HG03521 (cell line): ENCODE data around the gene COL23A1.

Experiments used
- ATAC-seq: cut with Tn5 transposase; IDR thresholded peaks from one replicate; pipeline ENCODE4 v1.9.1; 2021; ENCODE audit warnings: mild to moderate bottlenecking, moderate library complexity; ENCODE audit not compliant: unreplicated experiment

COL23A1 gene

GRCh38 chr5:178413988-178414387 lies 176.2 kb downstream of the COL23A1 start:
- no peak for ATAC-seq

GRCh38 chr5:178411083-178411482 lies 179.1 kb downstream of the COL23A1 start:
- ATAC-seq, result no peak

GRCh38 chr5:178407646-178408045 lies 182.5 kb downstream of the COL23A1 start:
- no peak for ATAC-seq

- ATAC-seq, result no peak
Observed at GRCh38 chr5:178404987-178405386, 185.2 kb downstream of the COL23A1 start.

GRCh38 chr5:178403956-178404600 lies 186.1 kb downstream of the COL23A1 start:
- ATAC-seq, result no peak

- no peak for ATAC-seq
Observed at GRCh38 chr5:178403351-178403750, 186.8 kb downstream of the COL23A1 start.

GRCh38 chr5:178399701-178400095 lies 190.5 kb downstream of the COL23A1 start:
- ATAC-seq, result no peak

GRCh38 chr5:178398901-178399700 lies 191.1 kb downstream of the COL23A1 start:
- ATAC-seq, result no peak

- ATAC-seq, result no peak
Observed at GRCh38 chr5:178396796-178397720, 193.1 kb downstream of the COL23A1 start.

- ATAC-seq, result no peak
Observed at GRCh38 chr5:178394074-178394473, 196.1 kb downstream of the COL23A1 start.

- no peak for ATAC-seq
Observed at GRCh38 chr5:178392931-178393394, 197.2 kb downstream of the COL23A1 start.

- ATAC-seq, result no peak
Observed at GRCh38 chr5:178392386-178392785, 197.8 kb downstream of the COL23A1 start.

GRCh38 chr5:178391480-178391879 lies 198.7 kb downstream of the COL23A1 start:
- ATAC-seq, result no peak

- ATAC-seq, result no peak
Observed at GRCh38 chr5:178389796-178390195, 200.4 kb downstream of the COL23A1 start.

GRCh38 chr5:178389026-178389729 lies 201.0 kb downstream of the COL23A1 start:
- no peak for ATAC-seq

- no peak for ATAC-seq
Observed at GRCh38 chr5:178388386-178389025, 201.7 kb downstream of the COL23A1 start.

GRCh38 chr5:178387856-178388190 lies 202.4 kb downstream of the COL23A1 start:
- ATAC-seq, result no peak

GRCh38 chr5:178387061-178387855 lies 202.9 kb downstream of the COL23A1 start:
- no peak for ATAC-seq

- no peak for ATAC-seq
Observed at GRCh38 chr5:178386336-178386931, 203.8 kb downstream of the COL23A1 start.
